ENCODE data around the gene PROK1. TPM values are rescaled to one million over a fixed set of nuclear protein-coding genes. Genes with fewer than 3 reads are reported as not detected.

Gene PROK1
- total RNA-seq, 1 experiment from 2014 or later: 0.22 TPM

GRCh38 chr1:110489973-110490542 lies 39.1 kb downstream of the PROK1 start:
- ChIA-PET POLR2A (no interaction called here), RAD21 (ENCODE audit: low non-redundant PET in 1 of 2, low total read pairs in 2 of 2, uncharacterized antibody in 2 of 2, unreplicated experiment in 2 of 2) (no interaction called here), CTCF (no interaction called here)
- DNase-seq (ENCODE audit: low read depth, low spot score) (no peak), ATAC-seq (no peak)
- no peak overlapping the region for H3K4me2 ChIP-seq (ENCODE audit: low read length)
- no peaks in the 10 kb centered on the region for H3K79me2 ChIP-seq (ENCODE audit: insufficient read depth, low read length)
- H3K4me1 ChIP-seq (ENCODE audit: control insufficient read depth in 1 of 2, insufficient read depth in 2 of 2, low read length in 2 of 2): no peaks in the 10 kb centered on the region; a peak in 1 of 4 replicates
- intact Hi-C loops (cut with micrococcal nuclease): no loop called here
- H3K9me2 ChIP-seq (ENCODE audit: insufficient read depth): no peaks in the 10 kb centered on the region
- H3K9me3 ChIP-seq (ENCODE audit: control insufficient read depth in 1 of 2, insufficient read depth in 1 of 2, low read depth in 1 of 2, low read length in 2 of 2): no peaks in the 10 kb centered on the region
- H4K20me1 ChIP-seq (ENCODE audit: insufficient read depth): no peaks in the 10 kb centered on the region
- no peak overlapping the region for H2AFZ ChIP-seq (ENCODE audit: low read depth, low read length, poor library complexity, severe bottlenecking)
- no peaks in the 10 kb centered on the region for H3K27me3 ChIP-seq (ENCODE audit: insufficient read depth, low read length)
- H3K9ac ChIP-seq (ENCODE audit: low read length): no peak overlapping the region
- TF ChIP-seq ZFX (IDR thresholded peaks at IDR 0.05): no peak
- no peak overlapping the region for H3K27ac ChIP-seq (ENCODE audit: low read depth, low read length)
- H3K4me3 ChIP-seq (replicated peaks in 1 of 2; ENCODE audit: low read depth in 1 of 2, low read length in 2 of 2): no peak overlapping the region
- BruUV-seq (replicated peaks): no TSS peak
- H3K36me3 ChIP-seq (ENCODE audit: control insufficient read depth in 1 of 2, insufficient read depth in 2 of 2, low read length in 2 of 2): no peaks in the 10 kb centered on the region

- intact Hi-C loops (cut with micrococcal nuclease): no loop called here
- TF ChIP-seq REST (IDR thresholded peaks at IDR 0.05; ENCODE audit: low read depth): no peak
- no peak for TF ChIP-seq CTCF (IDR thresholded peaks at IDR 0.05 in 2 of 3, conservative IDR thresholded peaks at IDR 0.05 in 1 of 3; ENCODE audit: borderline replicate concordance in 1 of 3, insufficient read depth in 1 of 3, low read depth in 2 of 3, low read length in 2 of 3)
- TF ChIP-seq SIN3A (IDR thresholded peaks at IDR 0.05; ENCODE audit: low read depth): no peak
- TF ChIP-seq ZBTB33 (IDR thresholded peaks at IDR 0.05; ENCODE audit: extremely low read depth, insufficient replicate concordance, low read length): no peak
- TF ChIP-seq ZNF274 (IDR thresholded peaks at IDR 0.05; ENCODE audit: low read depth, low read length): no peak
- TF ChIP-seq ATF3 (IDR thresholded peaks at IDR 0.05): no peak
- no peak for TF ChIP-seq YY1 (IDR thresholded peaks at IDR 0.05; ENCODE audit: extremely low read depth, insufficient replicate concordance, low read depth, low read length)
- no peak for TF ChIP-seq JUND (IDR thresholded peaks at IDR 0.05)
- no peak for TF ChIP-seq SRF (IDR thresholded peaks at IDR 0.05; ENCODE audit: low read depth)
- no peak for TF ChIP-seq EGR1 (IDR thresholded peaks at IDR 0.05; ENCODE audit: low read depth)
Measured at GRCh38 chr1:110490791-110491451, 40.0 kb downstream of the PROK1 start.

More at GRCh38 chr1:110490791-110491451, 40.0 kb downstream of the PROK1 start:
- no TSS peak for BruUV-seq (replicated peaks)
- ChIA-PET CTCF (interaction anchor here (9.3 kb wide), 1 partner anchor 18 kb away, joined by 203 read pairs; no protein-coding TSS in a partner anchor), POLR2A (no interaction called here), RAD21 (ENCODE audit: low non-redundant PET in 1 of 2, low total read pairs in 2 of 2, uncharacterized antibody in 2 of 2, unreplicated experiment in 2 of 2) (no interaction called here)
- H3K4me3 ChIP-seq (replicated peaks in 1 of 2; ENCODE audit: low read depth in 1 of 2, low read length in 2 of 2): no peak overlapping the region
- H3K9ac ChIP-seq (ENCODE audit: low read length): no peak overlapping the region
- H3K9me3 ChIP-seq (ENCODE audit: control insufficient read depth in 1 of 2, insufficient read depth in 1 of 2, low read depth in 1 of 2, low read length in 2 of 2): no peaks in the 10 kb centered on the region
- no peak overlapping the region for H2AFZ ChIP-seq (ENCODE audit: low read depth, low read length, poor library complexity, severe bottlenecking)
- H3K27me3 ChIP-seq (ENCODE audit: insufficient read depth, low read length): no peaks in the 10 kb centered on the region
- no peaks in the 10 kb centered on the region for H4K20me1 ChIP-seq (ENCODE audit: insufficient read depth)
- H3K4me1 ChIP-seq (ENCODE audit: control insufficient read depth in 1 of 2, insufficient read depth in 2 of 2, low read length in 2 of 2): no peaks in the 10 kb centered on the region; a peak in 1 of 4 replicates
- DNase-seq (ENCODE audit: low read depth, low spot score) (no peak), ATAC-seq (no peak)
- H3K36me3 ChIP-seq (ENCODE audit: control insufficient read depth in 1 of 2, insufficient read depth in 2 of 2, low read length in 2 of 2): no peaks in the 10 kb centered on the region
- no peaks in the 10 kb centered on the region for H3K9me2 ChIP-seq (ENCODE audit: insufficient read depth)
- no peaks in the 10 kb centered on the region for H3K79me2 ChIP-seq (ENCODE audit: insufficient read depth, low read length)
- H3K27ac ChIP-seq (ENCODE audit: low read depth, low read length): no peak overlapping the region
- H3K4me2 ChIP-seq (ENCODE audit: low read length): no peak overlapping the region

Data from HCT116 (cell line).